Measurements from ENCODE around the gene EIF1AD.

DNA sequence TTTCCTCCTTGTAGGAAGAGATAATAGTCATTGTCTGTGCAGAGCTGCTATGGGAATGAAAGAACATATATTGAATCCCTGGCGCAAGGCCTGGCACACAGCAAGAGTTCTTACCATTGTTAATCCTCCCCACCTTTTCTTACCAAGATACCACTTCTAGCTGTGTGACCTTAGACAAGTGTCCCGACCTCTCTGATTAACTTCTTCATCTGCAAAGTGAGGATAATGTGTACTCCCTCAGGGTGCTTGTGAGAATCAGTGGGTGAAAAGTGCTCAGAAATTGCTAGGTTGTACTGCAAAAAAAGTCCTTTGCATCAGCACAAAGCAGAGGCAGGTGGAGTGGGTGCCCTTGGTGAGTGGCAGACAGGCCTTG is 6.1 kb upstream of the EIF1AD start:
- TF ChIP-seq, protein P1, sequence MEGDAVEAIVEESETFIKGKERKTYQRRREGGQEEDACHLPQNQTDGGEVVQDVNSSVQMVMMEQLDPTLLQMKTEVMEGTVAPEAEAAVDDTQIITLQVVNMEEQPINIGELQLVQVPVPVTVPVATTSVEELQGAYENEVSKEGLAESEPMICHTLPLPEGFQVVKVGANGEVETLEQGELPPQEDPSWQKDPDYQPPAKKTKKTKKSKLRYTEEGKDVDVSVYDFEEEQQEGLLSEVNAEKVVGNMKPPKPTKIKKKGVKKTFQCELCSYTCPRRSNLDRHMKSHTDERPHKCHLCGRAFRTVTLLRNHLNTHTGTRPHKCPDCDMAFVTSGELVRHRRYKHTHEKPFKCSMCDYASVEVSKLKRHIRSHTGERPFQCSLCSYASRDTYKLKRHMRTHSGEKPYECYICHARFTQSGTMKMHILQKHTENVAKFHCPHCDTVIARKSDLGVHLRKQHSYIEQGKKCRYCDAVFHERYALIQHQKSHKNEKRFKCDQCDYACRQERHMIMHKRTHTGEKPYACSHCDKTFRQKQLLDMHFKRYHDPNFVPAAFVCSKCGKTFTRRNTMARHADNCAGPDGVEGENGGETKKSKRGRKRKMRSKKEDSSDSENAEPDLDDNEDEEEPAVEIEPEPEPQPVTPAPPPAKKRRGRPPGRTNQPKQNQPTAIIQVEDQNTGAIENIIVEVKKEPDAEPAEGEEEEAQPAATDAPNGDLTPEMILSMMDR (conservative IDR thresholded peaks at IDR 0.05; ENCODE audit: low read depth, low read length): no peak
- TF ChIP-seq EZH2phosphoT487 (IDR thresholded peaks at IDR 0.05; ENCODE audit: borderline replicate concordance, low read length): no peak
- no peak for TF ChIP-seq EZH2 (IDR thresholded peaks at IDR 0.05; ENCODE audit: low read length, unreplicated experiment)
